ENCODE measurements around the gene ICAM2.

DNA sequence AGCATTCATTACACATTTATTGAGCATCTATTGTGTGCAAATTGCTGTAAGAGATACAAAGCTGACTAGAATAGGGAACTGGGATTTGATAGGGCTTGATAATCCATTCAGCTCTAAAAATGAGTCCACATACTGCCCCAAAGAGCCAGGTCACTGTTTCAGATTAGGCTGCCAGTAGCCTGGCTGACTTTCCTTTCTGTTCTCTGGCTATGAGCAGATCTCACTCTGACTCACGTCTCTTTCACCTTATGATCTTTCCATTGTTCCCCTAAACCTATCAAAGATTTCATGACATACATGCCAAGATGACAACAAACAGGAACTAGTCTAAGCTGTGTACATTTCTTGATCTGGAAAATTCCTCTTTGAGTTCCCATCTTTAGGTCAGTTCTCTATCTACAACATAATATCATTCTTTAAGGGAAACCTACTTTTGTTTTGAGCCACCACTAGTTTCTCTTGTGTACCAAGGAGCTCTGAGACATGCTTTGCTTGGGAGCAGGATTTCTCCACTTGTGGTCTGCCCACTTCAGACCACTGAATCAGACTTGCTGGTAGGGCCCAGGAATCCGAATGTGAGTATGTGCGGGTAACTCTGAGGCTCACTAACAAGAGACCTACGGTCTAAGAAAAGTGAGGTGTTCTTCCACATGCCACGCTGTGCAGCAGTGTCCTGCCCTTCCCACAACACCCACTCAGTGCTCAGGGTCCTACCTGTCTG lies 40.9 kb upstream of the ICAM2 start:
- no peak for TF ChIP-seq CTCF (IDR thresholded peaks at IDR 0.05)
- no peak for TF ChIP-seq POLR2A (IDR thresholded peaks at IDR 0.05)

Data from gastroesophageal sphincter (tissue), 3 donors.